GM19324 (cell line): ENCODE results near the gene SLC1A3.

ENCODE experiments used
- ATAC-seq: cut with Tn5 transposase; IDR thresholded peaks from one replicate; pipeline ENCODE4 v1.9.1; 2021; ENCODE audit warnings: mild to moderate bottlenecking, moderate library complexity; ENCODE audit not compliant: unreplicated experiment, low FRiP score

The SLC1A3 gene

DNA sequence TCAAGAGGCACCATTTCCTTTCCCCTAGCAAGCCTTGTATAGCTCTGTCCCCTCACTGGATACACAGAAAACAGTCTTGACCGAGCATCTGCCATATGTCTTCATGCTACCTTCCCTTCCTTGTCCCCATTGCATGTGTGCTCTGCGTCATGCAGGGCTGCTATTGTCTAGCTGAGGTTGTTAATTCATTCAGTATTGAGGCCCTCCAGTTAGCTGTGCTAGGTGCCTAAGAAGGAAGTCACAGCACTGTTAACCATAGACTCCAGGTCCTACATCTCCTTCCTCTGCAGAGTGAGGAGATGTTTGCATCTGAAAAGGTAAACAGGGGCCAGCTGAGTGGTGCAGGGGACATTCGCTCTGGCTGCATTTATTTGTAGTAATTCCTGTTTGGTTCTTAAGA, 48.2 kb downstream of the SLC1A3 start:
- no peak for ATAC-seq

DNA sequence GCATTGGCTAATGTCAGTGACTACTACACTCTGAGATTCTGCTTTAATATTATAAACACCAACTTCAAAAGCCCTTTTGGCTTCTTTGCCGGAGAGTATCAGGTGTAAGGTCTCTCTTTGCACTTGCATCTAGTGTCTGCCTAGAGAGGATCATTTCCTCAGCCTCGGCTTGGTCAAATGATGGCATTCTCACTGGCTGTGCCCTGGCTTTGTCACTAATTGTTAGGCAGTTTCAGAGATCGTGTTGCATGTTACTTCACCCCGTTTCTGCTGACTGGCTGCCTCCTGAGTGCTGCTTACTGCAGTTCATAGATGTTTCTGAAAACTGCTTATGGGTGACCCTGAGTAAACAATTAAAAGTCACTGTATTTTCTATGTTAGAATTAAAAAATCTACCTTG, 48.8 kb downstream of the SLC1A3 start:
- ATAC-seq = no peak

DNA sequence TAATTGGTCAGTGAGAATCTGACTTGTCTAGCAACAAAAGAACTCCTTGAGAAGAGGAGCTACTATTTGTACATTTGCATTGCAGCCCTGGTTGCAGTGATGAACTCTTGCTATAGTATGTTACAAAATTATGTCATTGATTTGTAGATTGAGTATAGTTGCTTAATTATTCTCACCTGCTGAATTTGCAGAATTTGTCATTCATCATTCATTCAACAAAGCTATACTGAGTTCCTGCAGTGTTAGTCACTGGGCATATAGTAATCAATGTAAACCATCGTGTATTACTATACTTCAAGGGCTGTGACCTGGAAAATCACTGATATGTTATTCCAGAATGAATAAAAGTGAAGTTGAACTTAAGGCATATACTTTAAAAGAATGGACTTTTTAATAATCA, 50.1 kb downstream of the SLC1A3 start:
- ATAC-seq = no peak

DNA sequence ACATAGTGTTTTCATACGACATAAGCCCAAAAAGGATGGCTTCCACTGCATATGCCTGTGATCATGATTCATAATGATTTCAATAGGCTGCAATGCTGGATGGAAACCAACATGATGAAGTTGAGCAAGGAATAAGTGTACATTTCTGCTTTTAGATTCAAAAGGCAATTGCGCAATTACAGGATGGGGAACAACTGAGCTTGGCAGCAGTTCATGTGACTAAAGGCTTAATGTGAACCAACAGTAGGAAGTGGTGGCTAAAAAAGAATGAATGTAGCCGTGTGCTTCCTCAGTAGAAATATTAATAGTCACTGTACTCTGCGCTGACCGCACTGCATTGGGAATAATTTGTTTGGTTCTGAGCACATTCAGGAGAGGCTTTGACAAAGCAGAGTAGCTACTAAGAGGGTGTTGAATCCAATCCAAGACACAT, 51.2 kb downstream of the SLC1A3 start:
- ATAC-seq = no peak

DNA sequence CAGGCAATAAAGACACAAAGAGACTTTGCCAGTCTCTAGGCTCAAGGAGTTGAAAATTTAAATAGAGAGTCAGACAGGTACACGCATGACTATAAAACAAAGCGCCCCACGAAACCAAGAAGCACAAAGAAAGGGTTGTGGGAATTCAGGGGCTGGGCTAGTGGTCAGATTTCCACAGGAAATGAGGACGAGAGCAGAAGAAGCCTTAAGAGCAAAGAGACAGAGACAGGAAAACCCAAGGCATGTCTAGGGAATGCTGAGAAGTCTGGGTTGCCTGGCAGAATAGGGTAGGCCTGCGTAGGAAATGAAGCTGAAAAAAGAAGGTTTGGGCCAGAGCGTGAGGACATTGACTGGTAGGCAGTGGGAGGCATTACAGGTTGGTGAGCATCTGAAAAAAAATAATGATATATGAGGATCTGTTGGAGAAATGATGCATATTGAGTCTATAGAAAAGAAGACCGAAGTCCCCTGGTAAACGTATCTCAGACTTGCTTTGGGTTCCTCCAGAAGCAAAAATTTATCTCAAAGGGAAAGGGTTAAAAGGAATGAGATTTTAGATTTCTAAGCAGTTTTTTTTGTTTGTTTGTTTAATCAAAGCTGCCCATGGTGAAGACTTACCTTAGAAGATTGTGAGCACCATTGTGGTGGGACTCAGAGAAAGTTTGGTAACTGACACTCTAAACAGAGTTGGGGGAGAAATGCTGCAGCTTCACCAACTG, 51.8 kb downstream of the SLC1A3 start:
- no peak for ATAC-seq

DNA sequence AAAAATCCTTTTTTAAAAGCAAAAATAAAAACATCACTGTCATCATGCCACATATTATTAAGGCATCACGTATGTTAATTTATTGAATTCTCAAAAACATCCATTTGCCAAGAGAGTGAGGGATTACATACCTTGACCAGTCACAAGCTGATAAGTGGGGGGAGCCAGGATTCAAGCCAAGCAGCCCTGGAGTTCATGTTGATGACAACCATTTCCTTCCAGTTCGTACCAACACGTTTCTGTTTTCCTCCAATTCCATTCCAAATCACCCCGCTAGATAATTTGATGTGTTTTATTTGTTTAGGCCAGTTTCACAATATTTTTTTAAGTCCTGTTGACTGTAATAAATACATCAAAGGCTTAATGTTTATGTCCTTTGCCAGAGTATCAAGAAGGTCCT, 53.0 kb downstream of the SLC1A3 start:
- ATAC-seq = no peak

DNA sequence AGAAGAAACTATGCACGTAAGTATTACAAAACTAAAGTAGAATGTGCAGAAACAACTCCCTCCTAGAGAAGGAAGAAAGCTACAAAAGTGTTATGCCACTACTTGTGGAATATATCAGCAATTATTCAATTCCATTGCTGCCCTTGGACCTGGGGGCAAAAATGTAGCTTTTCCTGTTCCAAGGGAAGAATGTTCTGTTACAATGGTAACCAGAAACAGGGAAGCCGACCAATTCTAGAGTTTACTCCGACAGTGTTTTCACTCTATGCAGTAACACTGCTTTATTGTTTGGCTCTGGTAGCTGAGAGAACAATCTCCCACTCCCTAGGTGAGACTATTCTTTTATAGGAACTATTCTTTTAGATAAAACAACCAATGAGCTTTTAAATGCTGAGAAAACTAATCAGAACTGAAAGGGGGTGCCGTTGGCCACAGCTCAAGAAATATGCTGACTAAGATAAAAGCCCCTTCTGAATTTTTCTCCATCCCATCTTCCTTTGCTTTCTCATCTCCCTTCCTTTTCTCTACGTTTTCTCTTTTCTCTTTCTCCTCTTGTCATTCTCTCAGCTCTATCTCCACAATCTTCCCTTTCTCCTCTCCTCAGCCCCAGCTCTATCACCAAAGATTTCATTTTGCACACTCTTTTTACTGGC, 54.1 kb downstream of the SLC1A3 start:
- no peak for ATAC-seq

DNA sequence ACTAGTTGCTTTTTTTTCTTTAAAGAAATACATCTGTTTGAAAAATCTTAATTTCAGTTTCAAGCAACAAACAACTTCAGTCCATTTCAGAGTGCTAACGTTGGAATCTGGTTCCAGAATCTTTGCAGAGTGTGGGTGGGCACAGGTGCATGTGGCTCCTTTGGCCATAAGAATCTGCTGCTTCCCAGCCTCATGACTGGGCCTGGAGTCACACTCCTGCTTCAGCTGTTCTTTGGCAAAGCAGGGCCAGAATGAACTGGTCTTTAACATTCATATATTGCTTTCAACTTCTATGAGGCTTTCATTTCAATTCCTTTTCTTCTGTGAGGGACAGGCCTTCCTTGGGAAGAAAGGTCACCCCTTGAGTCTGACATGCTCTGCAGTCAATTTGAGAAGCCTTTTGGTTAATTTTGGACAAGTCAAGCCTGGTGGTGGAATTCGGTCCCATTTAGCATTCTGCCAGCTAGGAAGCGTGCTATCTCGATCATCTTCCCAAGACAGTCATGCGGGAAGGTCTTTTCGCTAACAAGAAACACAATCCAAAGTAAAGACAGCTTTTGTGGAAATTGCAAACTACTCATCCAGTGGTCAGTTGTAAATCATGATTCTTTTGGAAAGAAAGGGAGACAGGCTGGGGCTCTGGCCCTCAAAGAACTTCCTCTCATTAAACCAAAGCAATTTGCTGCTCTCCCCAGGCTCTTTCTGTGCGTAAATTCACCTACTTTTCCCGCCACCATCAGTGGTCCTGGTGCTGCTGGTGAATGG, 55.2 kb downstream of the SLC1A3 start:
- ATAC-seq = no peak

DNA sequence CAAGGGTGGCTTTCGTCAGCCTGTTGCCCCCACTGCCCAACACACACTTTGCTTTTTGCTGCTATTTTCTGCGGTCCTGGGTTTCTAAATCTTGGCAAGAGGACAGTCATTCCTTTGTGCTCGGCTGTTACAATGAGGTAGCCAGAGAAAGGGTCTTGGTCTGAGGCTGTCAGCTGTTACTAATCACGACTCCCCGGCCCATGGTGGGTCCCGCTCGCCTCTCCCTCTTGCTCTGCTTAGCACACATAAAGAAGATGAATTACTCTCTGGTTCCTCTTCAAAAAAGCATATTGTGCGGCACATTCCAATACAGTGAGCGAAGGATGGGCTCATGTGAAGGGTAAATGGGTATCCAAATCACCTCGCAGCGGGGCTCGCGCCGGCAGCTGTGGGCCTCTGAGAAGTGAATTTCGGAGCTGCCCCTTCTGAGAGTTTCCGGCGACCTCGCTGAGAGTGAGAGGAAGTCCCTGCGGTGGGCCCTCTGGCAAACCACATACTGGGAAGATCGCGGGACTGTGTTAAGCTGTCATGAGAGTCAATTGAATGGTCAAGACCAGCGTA, 56.0 kb downstream of the SLC1A3 start:
- no peak for ATAC-seq

DNA sequence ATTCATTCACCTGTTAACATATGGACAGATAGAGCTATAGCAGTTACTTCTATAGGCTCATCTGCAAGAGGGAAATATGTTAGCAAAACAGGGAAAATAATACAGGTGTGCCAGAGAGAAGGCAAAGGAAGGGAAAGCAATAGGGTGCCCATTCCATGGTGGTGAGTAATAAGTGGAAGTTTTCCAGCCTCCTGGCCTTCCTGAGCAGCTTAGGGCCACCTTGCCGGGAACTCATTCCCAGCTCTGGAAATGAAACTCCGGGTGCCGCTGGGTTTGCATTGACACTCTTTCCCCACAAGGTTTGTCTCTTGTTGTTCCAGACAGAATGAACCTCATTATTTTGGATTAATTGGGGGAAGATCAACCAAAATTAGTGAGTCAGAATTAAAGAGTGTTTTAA, 58.4 kb downstream of the SLC1A3 start:
- no peak for ATAC-seq

DNA sequence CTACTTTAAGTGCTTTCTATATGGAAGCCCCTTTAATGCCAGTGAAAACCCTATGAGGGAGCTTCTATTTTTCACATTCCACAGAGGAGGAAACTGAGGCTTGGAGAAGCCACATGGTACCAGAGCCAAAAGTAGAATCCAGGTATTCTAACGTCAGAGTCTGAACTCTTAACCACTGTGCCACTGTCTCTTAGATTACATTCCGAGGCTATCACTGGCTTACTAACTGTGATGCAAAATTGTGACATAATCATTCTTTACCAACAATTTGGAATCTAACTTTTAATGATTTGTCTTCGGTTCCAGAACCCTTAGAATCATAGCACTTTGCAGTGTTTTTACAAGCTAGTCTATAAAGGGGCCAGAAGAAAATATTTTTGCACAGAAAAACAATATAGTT, 59.2 kb downstream of the SLC1A3 start:
- ATAC-seq = no peak

DNA sequence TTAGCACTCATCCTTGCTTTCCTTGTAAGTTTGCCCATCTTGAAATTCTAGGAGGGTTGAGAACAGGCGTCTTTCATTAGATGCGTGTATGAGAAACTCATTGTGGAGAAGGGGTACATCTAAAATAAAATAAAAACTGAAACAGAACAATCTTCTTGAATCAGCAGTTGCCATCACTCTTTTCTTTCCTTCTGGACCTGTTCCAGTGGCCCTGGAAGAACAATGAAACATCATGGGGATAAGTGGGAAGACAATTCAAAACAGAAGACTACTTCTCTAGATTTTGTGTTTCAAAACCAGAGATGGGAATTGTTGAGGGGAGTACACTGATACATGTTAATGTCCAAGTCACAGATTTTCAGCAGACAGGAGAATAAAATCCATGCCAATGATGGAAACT, 59.9 kb downstream of the SLC1A3 start:
- no peak for ATAC-seq

DNA sequence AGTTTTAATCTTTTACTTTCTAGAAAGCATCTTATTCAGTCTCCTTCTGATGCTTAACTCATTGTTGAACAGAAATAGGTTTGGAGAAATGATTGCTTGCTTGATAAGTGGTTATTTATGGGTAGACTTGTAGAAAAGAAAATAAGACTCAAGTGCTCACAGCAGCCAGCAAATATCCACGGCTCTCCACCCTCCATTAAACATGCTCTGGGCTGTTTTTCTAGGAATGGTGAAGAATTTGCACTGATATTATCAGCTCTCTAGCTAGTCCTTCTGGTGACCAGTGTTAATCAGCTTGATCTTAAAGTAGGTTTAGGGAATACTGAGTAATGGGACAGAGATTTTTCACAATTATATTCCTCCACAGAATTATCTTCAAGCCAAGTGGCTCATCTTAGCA, 60.6 kb downstream of the SLC1A3 start:
- no peak for ATAC-seq

DNA sequence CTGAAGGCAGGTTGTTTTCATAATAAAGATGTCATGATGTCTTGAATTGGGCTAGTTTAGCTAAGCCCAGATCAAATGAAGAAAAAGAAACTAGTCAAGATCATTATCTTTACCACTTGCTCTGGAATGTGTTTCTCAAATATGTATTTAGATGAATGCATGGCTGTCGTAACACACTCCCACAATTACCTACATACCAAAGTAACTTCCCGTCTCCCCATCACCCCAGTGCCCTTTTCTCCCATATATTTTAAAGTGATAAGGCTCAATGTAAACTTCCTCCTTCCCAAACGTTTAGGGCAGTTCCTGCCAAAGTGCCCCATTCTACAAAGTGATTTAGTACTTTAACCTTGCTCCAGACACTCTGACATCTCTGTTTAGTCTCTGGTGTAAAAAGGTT, 61.4 kb downstream of the SLC1A3 start:
- no peak for ATAC-seq

DNA sequence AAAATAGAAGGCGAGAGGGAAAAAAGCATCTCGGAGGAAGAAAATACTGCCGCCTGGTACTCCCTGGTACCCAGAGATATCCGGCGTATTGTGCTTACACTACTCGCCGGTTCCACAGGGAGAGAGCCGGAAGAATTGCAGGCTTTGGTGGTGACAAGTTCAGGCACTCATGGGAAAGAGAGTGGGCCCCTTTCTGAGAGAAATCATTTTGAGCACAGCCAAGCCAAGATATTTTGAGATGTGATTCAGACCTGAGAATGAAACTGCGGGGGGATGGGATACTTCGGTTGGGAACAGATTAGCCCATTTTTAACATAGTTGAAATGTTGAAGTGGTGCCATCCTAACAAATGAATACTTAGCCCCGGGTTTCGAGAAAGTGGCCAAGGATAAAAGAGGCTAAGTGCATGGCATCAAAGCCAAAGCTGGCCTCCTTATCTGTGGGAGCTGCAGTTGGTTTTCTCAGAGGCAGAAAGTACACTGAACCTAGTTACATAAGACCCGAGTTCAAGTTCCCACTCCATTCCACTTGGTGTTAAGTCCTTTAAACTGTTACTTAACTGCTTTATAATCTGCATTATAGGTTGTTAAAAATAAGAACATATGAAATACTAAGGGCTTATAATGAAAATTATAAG, 62.7 kb downstream of the SLC1A3 start:
- no peak for ATAC-seq

DNA sequence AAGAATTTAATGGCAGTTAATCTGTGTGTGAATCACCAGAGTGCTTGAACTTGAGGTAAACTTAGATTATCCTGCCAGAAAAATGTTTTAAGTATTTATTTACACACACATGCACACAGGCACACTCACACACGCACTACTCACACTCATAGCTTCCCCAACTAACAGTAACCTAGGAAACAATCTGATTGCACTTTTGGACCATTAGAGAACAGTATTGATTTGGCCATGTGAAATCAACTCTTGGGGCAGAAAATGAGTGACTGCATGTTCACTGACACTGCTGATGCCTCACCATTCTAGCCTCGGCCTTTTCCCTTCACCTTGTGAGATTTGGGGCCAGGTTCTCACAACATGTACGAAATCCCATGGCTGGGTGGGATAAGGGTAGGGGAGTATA, 64.1 kb downstream of the SLC1A3 start:
- ATAC-seq = no peak

DNA sequence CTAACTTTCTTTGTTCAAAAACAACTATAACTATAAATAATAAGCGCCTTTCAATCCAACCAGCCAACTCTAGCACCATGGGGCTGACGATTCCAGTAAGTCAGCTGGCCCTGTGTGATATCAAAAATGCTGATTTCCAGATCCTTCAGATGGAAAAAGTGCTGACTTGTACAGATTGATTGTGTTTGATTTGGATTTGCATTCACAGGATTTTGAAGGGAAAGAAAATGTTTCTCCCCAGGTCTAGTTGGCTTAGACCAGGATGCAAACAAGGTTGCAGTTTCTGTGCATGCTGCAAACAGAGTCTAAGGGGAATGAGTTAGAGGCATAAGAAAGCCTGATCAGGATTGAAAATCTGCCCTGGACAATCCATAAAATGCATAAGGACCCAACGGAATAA, 68.9 kb downstream of the SLC1A3 start:
- ATAC-seq = no peak

DNA sequence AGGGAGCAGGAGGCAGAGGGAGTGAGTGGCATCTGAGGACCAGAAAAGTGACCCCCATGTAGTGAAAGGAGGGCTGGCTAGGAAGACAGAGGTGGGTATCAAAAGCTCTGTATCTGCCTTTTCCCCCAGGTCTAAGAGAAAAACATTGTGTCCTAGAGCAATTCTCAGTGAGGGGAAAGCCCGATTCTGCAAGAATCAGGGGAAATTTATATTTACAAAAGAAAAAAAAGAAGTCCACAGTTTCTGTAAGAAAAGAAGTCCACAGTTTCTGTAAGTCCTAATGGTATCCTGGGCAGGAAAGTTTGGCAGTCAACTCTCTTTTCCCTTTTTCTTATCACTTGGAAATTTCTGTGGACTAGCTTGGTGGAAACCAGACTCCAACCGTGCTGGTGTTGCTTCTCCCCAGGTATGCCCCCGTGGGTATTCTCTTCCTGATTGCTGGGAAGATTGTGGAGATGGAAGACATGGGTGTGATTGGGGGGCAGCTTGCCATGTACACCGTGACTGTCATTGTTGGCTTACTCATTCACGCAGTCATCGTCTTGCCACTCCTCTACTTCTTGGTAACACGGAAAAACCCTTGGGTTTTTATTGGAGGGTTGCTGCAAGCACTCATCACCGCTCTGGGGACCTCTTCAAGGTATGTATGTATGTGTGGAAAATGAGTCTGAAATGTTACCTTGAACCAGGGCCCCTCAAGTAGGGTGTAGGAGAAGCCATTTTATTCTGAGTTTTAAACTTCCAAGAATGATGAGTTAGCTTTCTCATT, 73.0 kb downstream of the SLC1A3 start:
- ATAC-seq = no peak

DNA sequence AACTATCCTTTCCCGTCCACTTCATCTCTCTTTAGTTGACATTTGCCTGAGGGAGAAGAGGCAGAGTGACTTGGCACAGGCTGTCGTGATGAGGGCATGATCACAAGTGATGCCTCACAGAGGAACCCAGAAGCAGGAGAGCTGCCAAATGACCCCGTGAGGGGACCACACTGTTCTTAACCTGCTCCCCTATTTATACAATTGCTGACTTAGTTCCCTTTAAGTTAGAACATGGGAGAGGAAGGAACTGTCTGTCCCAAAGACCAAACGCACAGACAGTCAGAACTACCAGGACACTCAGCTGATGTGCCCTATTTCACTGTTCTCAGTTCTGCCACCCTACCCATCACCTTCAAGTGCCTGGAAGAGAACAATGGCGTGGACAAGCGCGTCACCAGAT, 73.7 kb downstream of the SLC1A3 start:
- ATAC-seq = no peak

DNA sequence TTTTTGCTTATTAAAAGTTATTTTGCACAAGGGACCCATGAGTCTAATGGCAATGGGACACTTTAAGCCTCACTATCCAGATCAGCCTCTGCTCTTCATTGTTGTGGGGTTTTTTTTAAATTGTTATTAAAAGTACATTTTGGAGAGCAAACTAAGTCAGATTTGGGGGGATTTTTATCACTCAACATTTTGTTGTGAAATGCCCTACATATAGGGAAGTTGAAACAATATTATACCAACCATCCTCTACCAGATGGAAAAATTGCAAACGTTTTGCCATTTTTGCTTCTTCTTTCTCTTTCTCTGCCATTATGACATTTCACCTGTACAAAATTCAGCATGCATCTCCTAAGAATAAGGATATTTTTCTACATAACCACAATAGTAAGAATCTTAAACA, 75.3 kb downstream of the SLC1A3 start:
- no peak for ATAC-seq
